Neuronal stem cell (in vitro differentiated cells): ENCODE data around the gene FAM221B.
A peak's percentile ranks its signal among the peaks of the same experiment; 100 is the strongest.

Experiments used
- DNase-seq: peaks from one replicate; pipeline ENCODE4 v3.0.0-alpha.2; 2013; ENCODE audit warnings: low spot score
- H2AFZ ChIP-seq: one replicate; pipeline ENCODE4 v1.6.1; 2013; ENCODE audit warnings: mild to moderate bottlenecking, low read length, inconsistent platforms
- H2AK5ac ChIP-seq: 2 replicates; pipeline ENCODE4 v1.6.1; 2013; ENCODE audit warnings: low read depth, mild to moderate bottlenecking, inconsistent platforms, low read length, moderate library complexity, mixed read lengths
- H2BK120ac ChIP-seq: 2 replicates; pipeline ENCODE4 v1.6.1; 2013; ENCODE audit warnings: low read depth, mild to moderate bottlenecking, inconsistent platforms, low read length, moderate library complexity, mixed read lengths
- H2BK12ac ChIP-seq: one replicate; pipeline ENCODE4 v1.6.1; 2013; ENCODE audit warnings: low read length, inconsistent platforms
- H2BK15ac ChIP-seq: 2 replicates; pipeline ENCODE4 v1.6.1; 2013; ENCODE audit warnings: mild to moderate bottlenecking, low read length, inconsistent platforms, mixed read lengths
- H2BK5ac ChIP-seq: one replicate; pipeline ENCODE4 v1.6.1; 2013; ENCODE audit warnings: inconsistent platforms, mild to moderate bottlenecking, low read length, moderate library complexity
- H3K14ac ChIP-seq: one replicate; pipeline ENCODE4 v1.6.1; 2013; ENCODE audit warnings: low read length, inconsistent platforms
- H3K18ac ChIP-seq: 2 replicates; pipeline ENCODE4 v1.6.1; 2013; ENCODE audit warnings: low read length, inconsistent platforms
- H3K23ac ChIP-seq: 2 replicates; pipeline ENCODE4 v1.6.1; 2013; ENCODE audit warnings: low read depth, mild to moderate bottlenecking, mixed read lengths, low read length, inconsistent platforms; ENCODE audit not compliant: poor library complexity
- H3K27ac ChIP-seq: replicated peaks from 3 replicates; pipeline ENCODE4 v1.5.1; 2013; ENCODE audit warnings: low read length, inconsistent platforms
- H3K27me3 ChIP-seq, 3 experiments: 2 replicates each; pipeline ENCODE4 v1.6.1; 2013; ENCODE audit warnings: low read length in 3 of 3, mild to moderate bottlenecking in 2 of 3, inconsistent platforms in 1 of 3, low read depth in 1 of 3, mixed read lengths in 1 of 3, moderate library complexity in 1 of 3; ENCODE audit not compliant: control insufficient read depth in 3 of 3, insufficient read depth in 3 of 3
- H3K36me3 ChIP-seq, 2 donors: replicated peaks in 1 of 2; 2 replicates each; pipeline ENCODE4 v1.6.1; 2013; ENCODE audit warnings: low read length in 2 of 2; ENCODE audit not compliant: control insufficient read depth in 2 of 2, insufficient read depth in 2 of 2
- H3K4ac ChIP-seq: 2 replicates; pipeline ENCODE4 v1.6.1; 2013; ENCODE audit warnings: inconsistent platforms, mild to moderate bottlenecking, low read length, moderate library complexity
- H3K4me1 ChIP-seq, 2 donors: 1 replicate in 1 of 2; 2 replicates in 1 of 2; pipeline ENCODE4 v1.6.1; 2013; ENCODE audit warnings: low read length in 2 of 2, low read depth in 1 of 2; ENCODE audit not compliant: control insufficient read depth in 2 of 2, insufficient read depth in 1 of 2
- H3K4me2 ChIP-seq: one replicate; pipeline ENCODE4 v1.6.1; 2013; ENCODE audit warnings: mild to moderate bottlenecking, low read length, inconsistent platforms; ENCODE audit not compliant: insufficient read depth, poor library complexity, severe bottlenecking
- H3K4me3 ChIP-seq, 2 donors: 2 replicates each; pipeline ENCODE4 v1.5.1; 2013; ENCODE audit warnings: low read length in 2 of 2, mild to moderate bottlenecking in 2 of 2, inconsistent platforms in 1 of 2, moderate library complexity in 1 of 2
- H3K79me1 ChIP-seq: one replicate; pipeline ENCODE4 v1.6.1; 2013; ENCODE audit warnings: low read depth, mild to moderate bottlenecking, inconsistent platforms, low read length, moderate library complexity
- H3K9ac ChIP-seq: one replicate; pipeline ENCODE4 v1.6.1; 2013; ENCODE audit warnings: mild to moderate bottlenecking, low read depth, low read length, inconsistent platforms; ENCODE audit not compliant: poor library complexity
- H3K9me3 ChIP-seq, 2 donors: replicated peaks in 1 of 2; 2 replicates each; pipeline versions ENCODE3 to v1.6.1; 2013; ENCODE audit warnings: low read length in 2 of 2, mild to moderate bottlenecking in 2 of 2, inconsistent platforms in 1 of 2, low read depth in 1 of 2, mixed read lengths in 1 of 2, moderate library complexity in 1 of 2; ENCODE audit not compliant: control insufficient read depth in 2 of 2, insufficient read depth in 1 of 2
- H4K8ac ChIP-seq: one replicate; pipeline ENCODE4 v1.6.1; 2013; ENCODE audit warnings: low read depth, mild to moderate bottlenecking, inconsistent platforms, low read length, moderate library complexity
- H4K91ac ChIP-seq: one replicate; pipeline ENCODE4 v1.6.1; 2013; ENCODE audit warnings: low read length, low read depth, mild to moderate bottlenecking, inconsistent platforms; ENCODE audit not compliant: poor library complexity
- WGBS, 2 donors: extraction: QIAGEN DNeasy Blood & Tissue Kit; methylation state at CpG; one replicate each; pipeline ENCODE4 v1.1.7; 2013; ENCODE audit warnings: missing lambda C conversion rate in 2 of 2, mixed read lengths in 1 of 2; ENCODE audit not compliant: insufficient read length in 2 of 2, insufficient replicate concordance in 1 of 2; ENCODE audit errors: extremely low coverage in 2 of 2; 5-methylcytosine and 5-hydroxymethylcytosine counted together

Gene FAM221B

GRCh38 chr9:35820076-35820475, 8.5 kb downstream of the FAM221B start:
- peaks cover 0 to 1% of the 10 kb centered on the region in 2 donors for H3K4me1 ChIP-seq
- no peak overlapping the region for H3K4me2 ChIP-seq
- no peak overlapping the region for H2BK15ac ChIP-seq
- no peak overlapping the region for H3K4me3 ChIP-seq
- H2BK5ac ChIP-seq, result no peak overlapping the region
- no peak overlapping the region for H3K9ac ChIP-seq
- H3K9me3 ChIP-seq, result no peaks in the 10 kb centered on the region
- H2BK120ac ChIP-seq, result no peak overlapping the region
- H3K27ac ChIP-seq, result no peak overlapping the region
- no peak overlapping the region for H4K8ac ChIP-seq
- no peak for DNase-seq
- H2BK12ac ChIP-seq, result no peak overlapping the region
- no peak overlapping the region for H3K18ac ChIP-seq
- no peak overlapping the region for H3K23ac ChIP-seq
- H2AK5ac ChIP-seq, result no peak overlapping the region
- H3K79me1 ChIP-seq, result no peaks in the 10 kb centered on the region
- no peaks in the 10 kb centered on the region for H3K27me3 ChIP-seq
- H3K4ac ChIP-seq, result no peak overlapping the region
- H2AFZ ChIP-seq, result no peak overlapping the region
- no peak overlapping the region for H3K14ac ChIP-seq
- H3K36me3 ChIP-seq, result no peaks in the 10 kb centered on the region
- H4K91ac ChIP-seq, result no peak overlapping the region

- peak overlapping the region; percentile 62 for H2BK15ac ChIP-seq
Measured at GRCh38 chr9:35818341-35818740, 10.2 kb downstream of the FAM221B start.

GRCh38 chr9:35816708-35817107, 11.8 kb downstream of the FAM221B start:
- H3K79me1 ChIP-seq, result no peaks in the 10 kb centered on the region
- H3K9me3 ChIP-seq, result no peaks in the 10 kb centered on the region
- H3K4ac ChIP-seq, result no peak overlapping the region
- no peak overlapping the region for H3K27ac ChIP-seq
- no peaks in the 10 kb centered on the region for H3K27me3 ChIP-seq
- no CpG with 5 or more reads among the region's 1 CpG for WGBS, 2 donors
- H3K23ac ChIP-seq, result no peak overlapping the region
- H2AFZ ChIP-seq, result no peak overlapping the region
- H3K9ac ChIP-seq, result no peak overlapping the region
- H3K18ac ChIP-seq, result no peak overlapping the region
- no peak overlapping the region for H3K4me3 ChIP-seq
- no peak overlapping the region for H3K14ac ChIP-seq
- no peak overlapping the region for H3K4me2 ChIP-seq
- peaks cover 10 to 11% of the 10 kb centered on the region in 2 donors for H3K4me1 ChIP-seq
- DNase-seq, result no peak
- H2BK120ac ChIP-seq, result no peak overlapping the region
- no peak overlapping the region for H2BK5ac ChIP-seq
- H3K36me3 ChIP-seq, result peaks cover 0 to 5% of the 10 kb centered on the region in 2 donors
- H2BK15ac ChIP-seq, result no peak overlapping the region
- no peak overlapping the region for H4K8ac ChIP-seq
- H4K91ac ChIP-seq, result no peak overlapping the region
- no peak overlapping the region for H2BK12ac ChIP-seq
- H2AK5ac ChIP-seq, result no peak overlapping the region

More at GRCh38 chr9:35818341-35818740, 10.2 kb downstream of the FAM221B start:
- peaks cover 6% of the 10 kb centered on the region in 2 donors for H3K4me1 ChIP-seq
- no peak overlapping the region for H2BK12ac ChIP-seq
- peak overlapping the region; percentile 46 for H2AK5ac ChIP-seq
- no peak overlapping the region for H2AFZ ChIP-seq
- no peak for DNase-seq
- no peaks in the 10 kb centered on the region for H3K27me3 ChIP-seq
- H3K79me1 ChIP-seq, result no peaks in the 10 kb centered on the region
- H2BK120ac ChIP-seq, result no peak overlapping the region
- no peaks in the 10 kb centered on the region for H3K9me3 ChIP-seq
- H3K9ac ChIP-seq, result peak overlapping the region; percentile 7
- H4K91ac ChIP-seq, result no peak overlapping the region
- no peak overlapping the region for H3K27ac ChIP-seq
- H3K23ac ChIP-seq, result peak overlapping the region; percentile 19
- no peak overlapping the region for H4K8ac ChIP-seq
- no peak overlapping the region for H3K4ac ChIP-seq
- H3K4me2 ChIP-seq, result no peak overlapping the region
- no CpG with 5 or more reads among the region's 3 CpGs for WGBS, 2 donors
- no peak overlapping the region for H3K4me3 ChIP-seq
- H3K18ac ChIP-seq, result no peak overlapping the region
- no peak overlapping the region for H3K14ac ChIP-seq
- no peaks in the 10 kb centered on the region for H3K36me3 ChIP-seq
- H2BK5ac ChIP-seq, result no peak overlapping the region

- Histone ChIP-seq H3K79me1 (no peaks in the 10 kb centered on the region), H3K4me3 (peak within 1 kb of the TSS; percentile 75 to 91), H2AFZ (peak within 1 kb of the TSS; percentile 87), H3K23ac (peak within 1 kb of the TSS; percentile 89), H3K36me3 (peaks cover 1 to 5% of the 10 kb centered on the region in 2 donors), H3K4me2 (peak within 1 kb of the TSS; percentile 76), H2AK5ac (peak within 1 kb of the TSS; percentile 28), H2BK15ac (peak within 1 kb of the TSS; percentile 93), H3K18ac (peak within 1 kb of the TSS; percentile 99), H2BK120ac (peak within 1 kb of the TSS; percentile 41), H3K27ac (peak within 1 kb of the TSS; percentile 92), H3K14ac (peak within 1 kb of the TSS; percentile 91), H3K27me3 (no peaks in the 10 kb centered on the region), H3K4ac (peak within 1 kb of the TSS; percentile 91), H4K91ac (peak within 1 kb of the TSS; percentile 42), H3K9ac (peak within 1 kb of the TSS; percentile 97), H4K8ac (peak within 1 kb of the TSS; percentile 88), H2BK5ac (peak within 1 kb of the TSS; percentile 89), H3K4me1 (peaks cover 10 to 12% of the 10 kb centered on the region in 2 donors), H3K9me3 (no peaks in the 10 kb centered on the region), H2BK12ac (peak within 1 kb of the TSS; percentile 41)
- no CpG with 5 or more reads among the region's 52 CpGs for WGBS, 2 donors
- DNase-seq, result peak; percentile 97
Measured at GRCh38 chr9:35814841-35815543, 13.5 kb downstream of the FAM221B start, which contains the start of gene HINT2. Gene HINT2, minus strand, starts transcription at chr9:35815042. Its CDS starts 63 bp downstream, at chr9:35814979.
